Measurements from ENCODE around the gene UBASH3B. TPM values are rescaled to one million over a fixed set of nuclear protein-coding genes. Genes with fewer than 3 reads are reported as not detected.

The UBASH3B gene
- total RNA-seq, 1 donor from 2014 or later, result 13.1 TPM

DNA sequence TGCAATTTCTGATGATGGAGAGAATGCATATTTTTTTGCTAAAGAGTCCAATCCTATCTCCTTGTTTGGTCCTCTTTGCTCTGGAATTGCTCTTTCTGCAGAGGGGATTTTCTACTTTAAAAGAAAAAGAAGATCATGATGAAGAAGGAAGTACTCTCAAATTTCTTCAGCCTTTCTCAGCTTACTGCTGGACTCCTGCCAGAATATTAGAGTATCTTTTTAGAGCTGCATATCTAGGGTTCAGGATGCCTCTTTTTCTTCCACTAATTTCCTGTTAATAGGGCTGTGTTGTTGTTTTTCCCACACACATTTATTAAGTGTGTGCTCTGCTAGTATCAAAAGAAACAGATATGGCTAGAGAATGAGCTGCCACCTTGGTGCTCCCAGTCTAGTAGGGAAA, 18.2 kb downstream of the UBASH3B start:
- peak; percentile 65 for DNase-seq (ENCODE audit: low read depth)

DNA sequence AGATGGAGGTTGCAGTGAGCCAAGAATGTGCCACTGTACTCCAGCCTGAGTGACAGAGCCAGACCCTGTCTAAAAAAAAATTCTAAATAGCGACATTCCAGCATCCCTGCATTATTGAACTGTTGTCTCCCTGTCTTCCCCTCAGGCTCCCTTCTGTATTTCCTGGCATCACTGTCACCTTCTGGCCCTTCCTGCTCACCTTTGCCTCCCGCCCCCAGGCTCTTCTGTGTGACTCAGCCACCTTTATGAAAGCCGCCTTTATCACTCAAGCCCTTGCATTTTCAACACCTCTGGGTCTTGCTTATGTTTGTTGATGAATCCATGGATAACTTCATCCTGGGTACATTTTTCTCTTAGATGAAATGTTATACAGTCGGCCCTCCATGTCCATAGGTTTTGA, 21.1 kb downstream of the UBASH3B start:
- no peak for DNase-seq (ENCODE audit: low read depth)

- no peak for DNase-seq (ENCODE audit: low read depth)
These were observed 21.7 kb downstream of the UBASH3B start for GRCh38 chr11:122677256-122677655.

- DNase-seq (ENCODE audit: low read depth), result no peak
These were observed 22.9 kb downstream of the UBASH3B start for GRCh38 chr11:122678406-122678805.

DNA sequence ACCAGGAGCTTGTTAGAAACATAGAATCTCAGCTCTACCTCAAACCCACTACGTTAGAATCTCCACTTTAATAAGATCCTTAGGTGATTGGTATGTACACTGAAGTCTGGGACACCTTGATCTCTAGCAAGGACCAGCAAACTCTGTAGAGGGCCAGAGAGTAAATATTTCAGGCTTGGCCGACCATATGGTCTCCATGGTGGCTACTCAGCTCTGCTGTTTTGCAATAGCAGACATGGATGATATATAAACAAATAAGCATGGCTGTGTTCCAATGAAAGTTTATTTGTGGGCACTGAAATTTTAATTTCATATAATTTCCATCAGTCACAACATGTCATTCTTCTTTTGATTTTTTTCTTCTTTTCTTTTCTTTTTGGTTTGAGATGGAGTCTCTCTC, 23.9 kb downstream of the UBASH3B start:
- no peak for DNase-seq (ENCODE audit: low read depth)

DNA sequence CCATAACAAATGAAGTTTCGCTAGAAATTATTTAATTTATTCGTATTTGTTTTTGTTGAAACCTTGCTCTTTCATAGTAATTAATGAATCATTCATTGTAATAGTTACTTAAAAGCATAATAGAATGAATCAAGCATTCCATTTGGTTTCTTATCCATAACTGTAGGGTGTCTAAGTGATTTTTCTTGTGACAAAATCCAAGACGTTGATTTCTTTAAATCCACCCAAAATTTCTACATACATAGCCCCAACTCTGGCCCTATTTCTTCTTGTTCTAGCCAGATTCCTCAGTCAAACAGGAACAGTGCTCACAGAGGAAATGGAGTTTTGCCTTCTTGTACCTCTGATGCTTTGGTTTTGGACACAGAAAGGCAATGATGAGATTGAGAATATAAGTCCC, 25.5 kb downstream of the UBASH3B start:
- DNase-seq (ENCODE audit: low read depth), result no peak

DNA sequence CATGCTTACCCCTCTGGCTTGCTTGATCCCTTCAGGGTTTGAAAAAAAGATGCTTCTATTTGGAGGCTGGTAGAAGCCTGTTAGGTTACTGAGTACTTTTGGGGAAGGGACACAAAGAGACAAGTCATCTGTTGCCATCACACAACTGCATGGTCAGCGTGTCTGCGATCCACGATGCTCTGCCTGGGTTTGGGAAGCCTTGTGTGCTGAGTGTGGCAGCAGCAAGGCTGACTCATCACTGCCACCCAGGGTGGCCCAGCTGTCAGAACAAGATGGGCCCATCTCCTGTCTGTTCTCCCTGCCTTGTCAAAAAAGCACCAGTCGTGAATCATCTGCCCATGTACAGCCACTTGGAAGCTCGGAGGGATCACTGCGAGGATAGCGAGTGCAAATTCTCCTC, 26.2 kb downstream of the UBASH3B start:
- DNase-seq (ENCODE audit: low read depth), result peak; percentile 90

GRCh38 chr11:122682464-122682863, 26.9 kb downstream of the UBASH3B start:
- no peak for DNase-seq (ENCODE audit: low read depth)

- no peak for DNase-seq (ENCODE audit: low read depth)
These were observed 29.5 kb downstream of the UBASH3B start for GRCh38 chr11:122685041-122685440.

GRCh38 chr11:122686111-122686510, 30.6 kb downstream of the UBASH3B start:
- DNase-seq (ENCODE audit: low read depth), result no peak

DNA sequence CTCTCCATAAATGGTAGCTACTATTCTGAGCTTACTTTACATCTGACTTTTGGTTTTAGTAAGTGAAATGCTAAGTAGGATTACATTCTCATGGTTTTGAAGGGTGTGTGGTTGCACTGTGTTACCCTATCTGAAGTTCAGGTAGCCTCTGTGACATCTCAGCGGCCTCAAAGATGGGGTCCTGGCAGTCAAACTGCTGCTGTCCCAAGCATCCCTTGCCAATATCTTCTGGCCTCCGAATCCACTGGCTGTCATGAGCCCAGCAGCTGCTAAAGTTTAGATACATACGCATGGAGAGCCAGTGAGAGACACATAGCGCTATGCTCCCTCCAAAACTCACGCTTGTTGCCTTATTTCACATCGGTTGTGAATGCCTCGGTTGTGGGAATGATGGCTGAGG, 34.9 kb downstream of the UBASH3B start:
- no peak for DNase-seq (ENCODE audit: low read depth)

DNA sequence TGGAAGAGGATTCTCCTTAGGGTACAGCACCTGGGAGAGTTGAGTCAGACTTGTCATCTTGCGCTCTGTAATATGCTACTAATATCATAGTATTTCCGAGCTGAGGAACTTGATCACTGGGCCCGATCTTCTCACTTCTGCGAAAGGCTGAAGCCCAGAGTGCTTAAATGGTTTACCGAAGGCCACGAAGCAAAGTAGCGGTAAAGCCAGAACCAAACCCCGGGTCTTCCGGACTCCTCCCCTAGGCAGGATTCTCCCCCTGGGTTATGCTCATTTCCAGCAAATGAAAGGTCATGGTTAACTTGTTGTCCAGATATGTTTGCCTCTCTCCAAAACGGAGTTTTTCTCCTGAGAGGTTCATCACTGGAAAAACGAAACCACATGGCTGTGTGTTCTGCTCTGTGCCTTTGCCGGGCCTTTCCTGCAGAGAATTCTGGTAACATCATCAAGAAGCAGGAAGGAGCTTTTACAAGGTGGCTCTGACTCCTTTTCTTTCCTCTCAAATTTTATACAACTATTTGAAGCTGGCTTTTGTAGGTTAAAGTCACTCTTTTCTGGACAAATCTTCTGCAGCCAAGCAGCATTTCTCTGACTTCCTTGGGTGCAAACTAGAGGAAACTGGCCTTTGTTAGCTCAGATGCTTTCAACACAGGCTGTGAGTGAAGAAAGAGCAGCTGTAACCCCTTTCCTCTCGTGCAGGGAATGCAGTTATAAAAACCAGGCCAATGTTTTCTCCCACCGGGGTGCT, 35.5 kb downstream of the UBASH3B start:
- peak; percentile 63 for DNase-seq (ENCODE audit: low read depth)

GRCh38 chr11:122691549-122692150, 36.1 kb downstream of the UBASH3B start:
- DNase-seq (ENCODE audit: low read depth), result no peak

GRCh38 chr11:122692444-122692843, 36.9 kb downstream of the UBASH3B start:
- DNase-seq (ENCODE audit: low read depth), result no peak

- DNase-seq (ENCODE audit: low read depth), result no peak
These were observed 39.6 kb downstream of the UBASH3B start for GRCh38 chr11:122695076-122695615.

DNA sequence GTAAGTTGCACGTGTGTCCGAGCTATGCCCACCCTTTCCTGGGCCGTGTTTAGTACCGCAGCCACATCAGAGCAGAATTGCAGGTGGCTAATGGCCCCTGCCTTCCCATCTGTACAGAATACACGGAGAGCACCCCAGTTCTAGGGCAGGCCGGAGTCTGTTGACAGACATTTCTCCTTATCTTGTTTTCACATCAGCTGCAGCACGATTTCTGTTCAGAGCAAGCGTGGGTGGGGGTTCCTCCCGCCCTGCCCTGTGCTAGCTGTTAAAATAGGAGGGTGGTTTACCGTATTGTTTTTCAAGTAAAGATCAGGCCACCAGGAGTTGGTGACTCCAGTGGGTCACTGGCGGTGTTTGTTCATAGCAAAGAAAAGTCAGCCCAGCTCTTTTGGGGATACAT, 41.1 kb downstream of the UBASH3B start:
- no peak for DNase-seq (ENCODE audit: low read depth)

GRCh38 chr11:122697636-122698167, 42.2 kb downstream of the UBASH3B start:
- no peak for DNase-seq (ENCODE audit: low read depth)

DNA sequence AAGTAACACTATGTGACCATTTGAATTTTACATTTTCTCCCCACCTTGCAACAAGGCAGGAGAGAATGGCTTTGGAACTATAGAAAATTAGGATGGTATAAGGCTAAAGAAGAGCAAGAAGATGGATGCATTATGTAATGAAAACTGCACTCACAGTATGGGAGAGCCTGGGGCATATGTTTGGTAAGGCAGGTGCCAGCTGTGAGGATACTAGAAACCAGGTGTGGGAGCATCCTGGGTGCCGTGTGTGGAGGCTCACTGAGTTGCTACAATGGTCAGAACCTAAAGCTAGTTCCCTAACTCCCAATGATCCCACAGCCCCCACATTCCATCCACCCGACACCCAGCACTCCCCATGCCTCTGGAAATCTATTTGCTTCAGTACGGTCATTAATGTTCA, 42.9 kb downstream of the UBASH3B start:
- no peak for DNase-seq (ENCODE audit: low read depth)

DNA sequence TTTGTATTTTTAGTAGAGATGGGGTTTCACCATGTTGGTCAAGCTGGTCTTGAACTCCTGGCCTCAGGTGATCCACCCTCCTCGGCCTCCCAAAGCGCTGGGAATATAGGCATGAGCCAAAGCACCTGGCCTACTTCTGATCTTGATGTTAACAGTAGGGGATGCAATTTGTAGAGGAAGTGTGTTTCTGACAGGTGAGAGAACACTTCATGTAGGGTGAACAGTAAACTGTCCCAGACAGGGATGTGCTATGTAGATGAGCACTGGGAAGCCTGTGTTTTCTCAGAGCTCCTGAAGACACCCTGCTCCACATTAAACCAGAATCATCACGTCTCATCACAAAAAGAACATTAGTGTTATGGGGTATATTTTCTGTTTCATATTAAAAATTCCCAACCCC, 45.1 kb downstream of the UBASH3B start:
- no peak for DNase-seq (ENCODE audit: low read depth)

DNA sequence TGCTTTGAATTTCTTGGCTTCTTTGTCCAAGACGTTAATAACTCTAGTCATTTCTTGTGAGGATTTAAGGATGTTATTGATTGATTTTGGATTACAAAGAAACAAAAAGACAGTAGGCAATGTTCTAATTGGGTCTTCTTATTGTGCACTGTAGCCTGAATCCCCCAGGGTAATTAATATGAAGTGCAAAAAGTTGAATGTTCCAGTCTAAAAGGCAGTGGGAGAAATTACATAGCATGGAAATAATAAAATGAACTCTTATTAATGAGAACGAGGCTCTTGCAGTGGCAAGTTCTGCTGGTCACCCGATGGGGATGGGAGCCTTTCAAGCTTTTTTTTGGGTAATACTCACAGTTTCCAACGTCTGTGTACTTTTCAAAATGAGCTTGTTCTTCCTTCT, 45.6 kb downstream of the UBASH3B start:
- no peak for DNase-seq (ENCODE audit: low read depth)

DNA sequence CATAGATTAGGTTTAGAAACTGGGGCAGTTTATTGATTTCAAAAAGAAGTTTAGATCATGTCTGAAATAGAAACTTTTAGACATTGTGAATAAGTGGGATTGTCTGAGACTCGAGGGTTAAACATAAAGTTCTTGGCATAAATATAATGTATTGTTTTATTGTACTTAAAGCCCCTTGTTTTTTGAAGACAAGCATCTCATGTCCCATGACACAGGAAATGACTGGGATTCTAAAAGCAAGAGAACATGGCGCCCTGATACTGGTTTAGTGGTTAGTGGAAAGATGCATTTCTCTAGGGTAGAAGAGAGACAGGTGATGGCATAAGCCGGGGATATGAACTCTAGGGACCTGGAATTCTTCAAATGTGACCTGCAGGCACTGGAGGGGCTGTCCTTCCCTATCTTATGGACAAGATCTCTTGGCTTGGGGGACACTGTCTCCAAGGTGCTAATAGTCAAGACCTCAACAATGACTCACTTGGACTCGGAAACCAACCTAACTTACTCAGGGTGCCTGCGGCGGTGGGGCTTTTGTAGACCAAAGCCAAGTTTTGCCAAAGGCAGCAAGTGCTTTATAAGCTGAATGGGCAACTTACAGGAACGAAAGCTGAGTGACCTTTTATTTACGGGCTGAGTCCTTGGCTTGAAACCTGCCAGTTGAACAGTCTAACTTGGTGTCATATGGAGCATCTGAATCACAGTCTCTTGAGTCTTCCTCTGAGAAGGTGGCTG, 48.2 kb downstream of the UBASH3B start:
- DNase-seq (ENCODE audit: low read depth), result no peak

- no peak for DNase-seq (ENCODE audit: low read depth)
These were observed 49.9 kb downstream of the UBASH3B start for GRCh38 chr11:122705396-122705795.

Data from myocyte (in vitro differentiated cells).